Measurements from ENCODE around the gene TDRD10.

TDRD10 gene, protein sequence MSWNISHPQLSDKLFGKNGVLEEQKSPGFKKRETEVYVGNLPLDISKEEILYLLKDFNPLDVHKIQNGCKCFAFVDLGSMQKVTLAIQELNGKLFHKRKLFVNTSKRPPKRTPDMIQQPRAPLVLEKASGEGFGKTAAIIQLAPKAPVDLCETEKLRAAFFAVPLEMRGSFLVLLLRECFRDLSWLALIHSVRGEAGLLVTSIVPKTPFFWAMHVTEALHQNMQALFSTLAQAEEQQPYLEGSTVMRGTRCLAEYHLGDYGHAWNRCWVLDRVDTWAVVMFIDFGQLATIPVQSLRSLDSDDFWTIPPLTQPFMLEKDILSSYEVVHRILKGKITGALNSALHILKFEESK

DNA sequence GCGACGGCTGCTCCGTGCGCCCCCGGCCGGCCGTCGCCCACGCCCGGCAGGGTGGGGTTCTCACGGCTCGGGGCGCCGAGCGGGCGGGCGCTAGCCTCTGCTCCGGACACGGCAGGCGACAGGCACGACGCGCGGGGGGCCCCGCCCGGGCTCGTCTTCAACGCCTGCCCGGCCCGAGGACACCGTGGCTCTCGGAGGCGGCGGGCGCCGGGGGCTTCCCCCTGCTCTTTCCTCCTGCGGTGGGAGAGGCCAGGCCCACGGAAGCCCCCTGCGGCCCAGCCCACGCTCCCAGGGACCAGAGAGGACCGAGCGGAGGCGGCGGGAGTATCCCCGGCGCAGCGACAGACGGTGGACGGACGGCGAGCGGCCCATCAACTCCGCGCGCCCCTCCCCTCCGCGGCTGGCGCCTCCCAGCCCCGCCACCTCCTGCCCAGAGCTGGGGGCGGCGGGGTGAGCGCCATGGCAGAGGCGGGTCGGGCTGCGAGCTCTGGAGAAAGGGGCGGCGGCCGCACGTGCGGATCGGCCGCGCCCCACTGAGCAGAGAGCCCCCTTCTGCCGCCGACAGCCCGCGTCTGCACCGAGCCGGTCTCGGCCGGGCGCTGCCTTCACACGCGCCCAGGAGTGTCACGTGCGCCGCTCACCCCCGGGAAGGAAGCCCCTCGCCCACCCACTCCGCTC, at the start of gene TDRD10, which contains the start of gene SHE:
TDRD10 (plus strand) TSS at position 154 of the 678 bp plus-strand sequence. CDS start 4,685 bp downstream, outside the sequence.
SHE (minus strand) TSS at position 347 of the 678 bp plus-strand sequence. CDS start 386 bp downstream, outside the sequence.
- no peak for DNase-seq (ENCODE audit: low read depth)

DNA sequence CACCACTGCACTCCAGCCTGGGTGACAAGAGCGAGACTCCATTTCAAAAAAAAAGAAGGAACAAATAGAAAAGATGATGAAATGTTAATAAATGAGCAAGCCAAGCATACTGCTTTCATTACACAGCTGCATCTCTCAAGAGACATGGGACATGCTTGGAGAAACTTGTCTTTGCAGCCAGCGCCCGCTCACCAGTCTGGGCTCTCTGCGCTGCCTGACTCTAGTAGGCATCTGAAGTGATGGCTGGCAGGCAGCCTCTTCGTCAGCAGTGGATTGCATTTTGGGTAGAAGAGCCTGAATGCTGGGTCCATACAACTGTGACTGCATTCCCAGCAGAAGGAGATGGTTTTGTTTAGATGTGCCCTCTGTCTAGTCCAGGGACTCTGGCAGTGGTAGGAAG, 48.9 kb upstream of the TDRD10 start:
- no peak for DNase-seq (ENCODE audit: low read depth)

DNA sequence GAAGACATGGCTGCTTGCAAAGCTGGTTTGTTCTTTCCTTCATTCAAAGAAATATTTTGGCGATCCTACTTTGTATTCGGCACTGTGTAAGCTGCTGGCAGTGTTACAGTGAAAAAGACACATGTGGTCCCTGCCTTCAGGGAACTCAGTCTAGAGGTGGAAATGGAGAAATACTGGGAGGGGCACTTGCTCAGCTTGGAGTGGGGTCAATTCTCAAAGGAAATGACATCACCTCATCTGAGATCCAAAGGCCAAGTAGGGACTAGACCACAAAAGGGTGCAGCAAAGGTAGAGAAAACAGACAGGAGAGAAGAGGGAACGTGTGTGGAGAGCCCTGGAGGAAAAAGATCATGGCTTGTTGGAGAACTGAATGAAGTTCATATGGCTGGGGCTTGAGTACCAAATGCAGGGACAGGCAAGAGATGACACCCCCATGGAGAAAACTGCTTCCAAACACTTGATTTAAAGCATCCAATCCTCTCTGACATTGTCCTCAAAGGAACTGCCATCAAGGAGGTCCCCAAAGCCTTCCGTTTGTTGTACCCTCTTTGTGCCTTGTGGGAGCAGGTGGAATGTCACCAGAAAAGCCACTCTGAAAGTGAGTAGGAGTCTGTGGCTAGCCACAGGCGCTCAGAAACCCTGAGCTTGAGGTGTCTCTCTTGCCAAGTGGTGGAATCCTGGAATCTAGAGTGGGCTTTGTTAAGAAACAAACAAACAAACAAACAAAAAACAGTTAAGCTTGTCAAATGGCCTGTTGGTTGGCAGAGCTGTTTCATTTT, 48.3 kb upstream of the TDRD10 start:
- DNase-seq (ENCODE audit: low read depth): no peak

DNA sequence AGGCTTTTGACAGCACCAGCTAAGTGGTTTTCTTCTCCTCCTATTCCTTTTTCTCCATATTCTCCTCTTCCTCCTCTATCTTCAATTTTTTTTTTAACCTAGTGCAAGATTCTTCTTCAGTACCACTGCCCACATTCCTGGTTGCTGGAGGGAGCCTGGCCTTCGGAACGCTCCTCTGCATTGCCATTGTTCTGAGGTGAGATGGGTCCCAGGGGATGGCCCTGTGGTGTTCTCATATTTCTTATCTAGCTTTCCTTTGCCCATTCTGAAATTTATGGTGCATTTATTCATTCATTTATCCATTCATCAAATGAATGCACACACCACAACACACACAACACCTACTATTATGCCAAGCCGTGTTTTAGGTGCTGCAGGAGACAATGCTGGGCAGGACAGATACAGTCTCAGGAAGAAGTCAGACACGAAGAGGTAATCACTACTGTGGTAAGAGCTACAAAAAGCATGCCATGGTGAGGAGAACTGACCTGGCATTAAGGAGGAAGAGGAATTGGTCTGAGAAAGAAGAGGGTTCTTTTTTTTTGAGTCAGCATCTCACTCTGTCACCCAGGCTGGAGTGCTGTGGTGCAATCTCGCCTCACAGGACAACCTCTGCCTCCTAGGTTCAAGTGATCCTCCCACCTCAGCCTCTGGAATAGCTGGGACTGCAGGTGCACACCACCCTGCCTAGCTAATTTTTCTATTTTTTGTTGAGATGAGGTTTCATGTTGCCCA, 47.5 kb upstream of the TDRD10 start:
- DNase-seq (ENCODE audit: low read depth): no peak

DNA sequence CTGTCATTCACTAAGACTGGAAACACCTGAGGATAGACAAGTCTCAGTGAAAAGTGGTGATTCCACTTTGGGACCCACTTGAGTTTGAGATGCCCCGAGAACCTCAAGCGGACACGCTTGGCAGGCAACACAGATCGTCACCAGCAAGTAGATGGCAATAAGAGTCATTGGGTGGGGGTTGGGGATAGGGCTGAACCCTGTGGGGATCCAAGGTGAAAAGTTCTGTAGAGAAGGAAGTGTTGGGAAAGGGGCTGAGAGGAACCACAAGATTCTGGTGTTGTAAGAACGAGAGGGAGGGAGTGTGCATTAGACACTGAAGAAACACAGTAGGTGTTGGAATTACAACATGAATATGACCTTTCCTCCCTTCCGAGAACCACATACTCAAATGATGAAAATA, 45.4 kb upstream of the TDRD10 start:
- DNase-seq (ENCODE audit: low read depth): no peak

DNA sequence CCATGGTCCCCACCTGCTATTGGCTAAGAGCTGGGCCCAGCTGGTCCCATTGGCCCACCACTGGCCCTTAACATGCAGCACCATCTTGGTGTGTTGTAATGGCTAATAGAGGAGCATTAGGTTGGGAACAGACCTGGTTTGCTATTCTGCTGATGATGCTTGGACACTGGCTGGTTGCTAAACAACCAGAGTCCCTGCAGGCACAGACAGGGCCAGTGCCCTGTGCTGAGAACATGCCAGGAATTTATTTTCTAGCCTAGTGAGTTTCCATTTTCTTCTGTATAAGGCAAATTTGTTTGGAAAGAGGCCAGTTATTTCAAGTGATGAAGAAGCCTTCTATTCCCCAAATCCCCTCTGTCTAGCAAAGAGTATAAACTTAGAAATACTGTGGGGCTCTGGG, 42.9 kb upstream of the TDRD10 start:
- DNase-seq (ENCODE audit: low read depth): no peak

DNA sequence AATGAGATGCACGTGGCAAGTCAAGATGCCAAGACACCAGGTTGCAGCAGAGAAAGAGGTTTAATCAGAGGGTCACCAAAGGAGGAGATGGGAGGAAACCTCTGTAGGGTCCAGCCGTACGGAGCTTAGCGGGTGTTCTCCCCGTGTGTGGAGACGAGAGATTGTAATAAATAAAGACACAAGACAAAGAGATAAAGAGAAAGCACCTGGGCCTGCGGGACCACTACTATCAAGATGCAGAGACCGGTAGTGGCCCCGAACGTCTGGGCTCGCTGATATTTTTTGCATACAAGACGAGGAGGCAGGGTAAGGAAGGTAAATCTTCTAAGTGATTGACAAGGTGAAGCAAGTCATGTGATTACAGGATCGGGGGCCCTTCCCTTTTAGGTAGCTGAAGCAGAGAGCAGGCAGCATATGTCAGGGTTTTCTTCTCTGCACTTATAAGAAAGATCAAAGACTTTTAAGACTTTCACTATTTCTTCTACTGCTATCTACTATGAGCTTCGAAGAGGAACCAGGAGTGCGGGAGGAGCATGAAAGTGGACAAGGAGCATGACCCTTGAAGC, 41.2 kb upstream of the TDRD10 start:
- DNase-seq (ENCODE audit: low read depth): no peak

DNA sequence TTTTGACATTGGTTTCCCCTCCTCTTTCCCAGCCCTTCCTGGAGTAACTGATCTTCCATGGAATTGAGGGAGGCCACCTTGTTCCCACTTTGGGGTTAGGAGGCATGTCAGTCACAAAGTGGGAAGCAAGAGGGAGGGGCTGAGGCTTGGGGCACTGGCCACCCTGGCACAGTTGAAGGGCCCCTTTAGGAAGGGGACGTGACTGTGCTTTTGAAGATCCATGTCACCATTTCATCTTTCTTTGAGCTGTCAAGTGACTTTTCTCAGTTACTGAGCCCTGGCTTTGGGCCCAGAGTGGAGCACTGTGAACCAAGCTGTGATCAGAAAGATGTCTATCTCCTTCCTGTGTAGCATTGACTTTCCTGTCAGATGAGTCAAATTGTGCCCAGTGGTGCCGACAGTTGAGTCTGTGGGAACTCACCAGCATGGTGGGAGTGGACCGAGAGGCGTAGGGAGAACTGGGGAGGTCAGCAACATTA, 38.5 kb upstream of the TDRD10 start:
- no peak for DNase-seq (ENCODE audit: low read depth)

DNA sequence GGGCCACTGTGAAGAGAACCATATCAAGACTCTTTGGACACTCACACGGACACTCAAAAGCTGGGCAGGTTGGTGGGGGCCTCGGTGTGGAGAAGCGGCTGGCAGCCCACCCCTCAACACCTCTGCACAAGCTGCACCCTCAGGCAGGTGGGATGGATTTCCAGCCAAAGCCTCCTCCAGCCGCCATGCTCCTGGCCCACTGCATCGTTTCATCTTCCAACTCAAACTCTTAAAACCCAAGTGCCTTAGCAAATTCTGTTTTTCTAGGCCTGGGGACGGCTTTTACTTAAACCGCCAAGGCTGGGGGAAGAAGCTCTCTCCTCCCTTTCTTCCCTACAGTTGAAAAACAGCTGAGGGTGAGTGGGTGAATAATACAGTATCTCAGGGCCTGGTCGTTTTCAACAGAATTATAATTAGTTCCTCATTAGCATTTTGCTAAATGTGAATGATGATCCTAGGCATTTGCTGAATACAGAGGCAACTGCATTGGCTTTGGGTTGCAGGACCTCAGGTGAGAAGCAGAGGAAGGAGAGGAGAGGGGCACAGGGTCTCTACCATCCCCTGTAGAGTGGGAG, 36.3 kb upstream of the TDRD10 start:
- DNase-seq (ENCODE audit: low read depth): no peak

DNA sequence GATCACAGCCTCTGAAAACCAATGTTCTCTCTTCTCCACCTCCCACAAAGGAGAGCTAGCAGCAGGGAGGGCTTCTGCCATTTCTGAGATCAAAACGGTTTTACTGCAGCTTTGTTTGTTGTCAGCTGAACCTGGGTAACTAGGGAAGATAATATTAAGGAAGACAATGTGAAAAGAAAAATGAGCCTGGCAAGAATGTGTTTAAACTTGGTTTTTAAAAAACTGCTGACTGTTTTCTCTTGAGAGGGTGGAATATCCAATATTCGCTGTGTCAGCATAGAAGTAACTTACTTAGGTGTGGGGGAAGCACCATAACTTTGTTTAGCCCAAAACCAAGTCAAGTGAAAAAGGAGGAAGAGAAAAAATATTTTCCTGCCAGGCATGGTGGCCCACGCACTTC, 35.8 kb upstream of the TDRD10 start:
- no peak for DNase-seq (ENCODE audit: low read depth)

DNA sequence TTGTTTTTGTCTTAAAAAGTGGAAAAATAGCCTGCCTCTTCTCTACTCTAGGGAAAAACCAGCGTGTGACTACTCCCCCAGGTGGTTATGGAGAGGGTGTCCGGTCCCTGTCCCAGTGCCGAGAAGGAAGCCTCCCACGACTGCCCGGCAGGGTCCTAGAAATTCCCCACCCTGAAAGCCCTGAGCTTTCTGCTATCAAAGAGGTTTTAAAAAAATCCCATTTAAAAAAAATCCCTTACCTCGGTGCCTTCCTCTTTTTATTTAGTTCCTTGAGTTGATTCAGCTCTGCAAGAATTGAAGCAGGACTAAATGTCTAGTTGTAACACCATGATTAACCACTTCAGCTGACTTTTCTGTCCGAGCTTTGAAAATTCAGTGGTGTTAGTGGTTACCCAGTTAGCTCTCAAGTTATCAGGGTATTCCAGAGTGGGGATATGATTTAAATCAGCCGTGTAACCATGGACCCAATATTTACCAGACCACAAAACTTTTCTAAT, 35.0 kb upstream of the TDRD10 start:
- DNase-seq (ENCODE audit: low read depth): no peak

DNA sequence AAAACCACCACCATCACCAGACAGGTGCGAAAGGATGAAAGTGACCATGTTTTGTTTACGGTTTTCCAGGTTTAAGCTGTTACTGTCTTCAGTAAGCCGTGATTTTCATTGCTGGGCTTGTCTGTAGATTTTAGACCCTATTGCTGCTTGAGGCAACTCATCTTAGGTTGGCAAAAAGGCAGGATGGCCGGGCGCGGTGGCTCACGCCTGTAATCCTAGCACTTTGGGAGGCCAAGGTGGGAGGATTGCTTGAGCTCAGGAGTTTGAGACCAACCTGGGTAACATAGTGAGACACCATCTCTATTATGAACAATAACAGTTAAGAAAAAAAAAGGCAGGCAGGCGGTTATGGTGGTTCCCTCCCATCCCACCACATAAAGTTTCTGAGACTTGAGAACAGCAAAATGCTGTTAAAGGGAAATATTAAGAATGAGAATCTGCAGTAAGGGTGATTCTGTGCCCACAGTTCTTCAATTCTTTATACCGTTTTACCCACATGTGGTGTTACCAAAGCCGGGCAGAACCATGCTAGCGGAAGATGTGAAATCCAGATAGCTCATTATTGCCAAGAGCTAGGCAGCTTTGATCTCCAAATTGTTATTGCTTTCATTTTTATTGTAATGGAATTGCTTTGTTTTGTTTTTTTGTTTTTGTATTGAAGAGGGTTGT, 34.5 kb upstream of the TDRD10 start:
- no peak for DNase-seq (ENCODE audit: low read depth)

DNA sequence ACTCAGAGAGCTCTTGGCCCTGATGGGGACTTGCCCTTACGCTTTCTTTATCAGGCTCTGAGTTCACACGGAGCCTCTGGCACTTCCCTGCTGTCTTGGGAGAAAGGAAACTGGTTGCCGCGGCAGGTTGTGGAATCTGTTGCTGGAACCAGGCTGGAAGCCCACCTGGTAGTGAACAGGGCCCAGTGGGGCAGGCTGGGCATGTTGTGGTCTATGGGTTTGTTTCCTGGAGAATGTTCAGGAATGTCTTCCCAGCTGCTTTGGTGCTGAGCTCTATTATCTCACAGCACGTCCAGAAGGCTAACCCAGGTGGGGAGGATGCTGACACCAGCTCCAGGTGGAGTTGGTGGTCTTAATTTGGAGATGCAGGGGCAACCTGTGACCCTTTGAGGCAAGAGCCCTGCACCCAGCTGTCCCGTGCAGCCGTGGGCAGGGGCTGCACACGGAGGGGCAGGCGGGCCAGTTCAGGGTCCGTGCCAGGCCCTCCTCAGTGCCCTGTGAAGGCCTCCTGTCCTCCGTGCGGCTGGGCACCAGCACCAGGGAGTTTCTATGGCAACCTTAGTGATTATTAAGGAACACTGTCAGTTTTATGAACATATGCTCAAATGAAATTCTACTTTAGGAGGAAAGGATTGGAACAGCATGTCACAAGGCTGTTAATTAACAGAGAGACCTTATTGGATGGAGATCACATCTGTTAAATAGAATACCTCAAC, 33.3 kb upstream of the TDRD10 start:
- DNase-seq (ENCODE audit: low read depth): no peak

DNA sequence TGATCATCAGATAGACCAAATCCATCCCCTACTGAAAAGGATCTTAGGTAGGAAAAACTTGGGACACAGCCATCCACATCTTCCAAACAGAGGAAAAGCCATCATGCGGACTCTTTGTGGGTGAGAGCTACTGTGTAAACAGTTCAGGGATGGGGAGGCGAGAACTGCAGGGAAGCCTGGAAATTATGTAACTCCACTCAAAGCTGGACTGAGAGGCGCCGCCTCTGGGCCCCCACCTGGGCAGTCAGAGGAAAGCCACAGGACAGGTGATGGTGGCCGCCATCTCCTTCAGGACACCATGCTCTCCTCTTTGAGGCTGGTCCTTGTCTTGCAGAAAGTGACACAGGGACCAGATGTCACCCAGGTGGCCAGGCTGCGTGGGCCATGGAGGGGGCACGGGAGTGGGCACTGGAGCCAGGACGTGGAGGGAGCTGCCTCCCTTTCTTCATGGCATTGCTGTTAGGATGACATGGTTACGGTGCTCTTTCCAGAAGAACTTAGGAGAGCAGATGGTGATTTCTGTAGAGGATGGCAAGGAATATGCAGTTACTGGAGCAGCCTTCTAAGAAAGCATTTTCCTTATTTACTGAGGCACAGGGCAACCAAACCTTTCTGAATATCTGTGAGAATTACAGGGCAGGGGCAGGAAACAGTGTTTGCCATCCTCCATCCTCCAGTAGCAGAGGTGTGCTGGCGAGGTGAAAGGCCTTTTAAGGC, 32.0 kb upstream of the TDRD10 start:
- DNase-seq (ENCODE audit: low read depth): no peak

DNA sequence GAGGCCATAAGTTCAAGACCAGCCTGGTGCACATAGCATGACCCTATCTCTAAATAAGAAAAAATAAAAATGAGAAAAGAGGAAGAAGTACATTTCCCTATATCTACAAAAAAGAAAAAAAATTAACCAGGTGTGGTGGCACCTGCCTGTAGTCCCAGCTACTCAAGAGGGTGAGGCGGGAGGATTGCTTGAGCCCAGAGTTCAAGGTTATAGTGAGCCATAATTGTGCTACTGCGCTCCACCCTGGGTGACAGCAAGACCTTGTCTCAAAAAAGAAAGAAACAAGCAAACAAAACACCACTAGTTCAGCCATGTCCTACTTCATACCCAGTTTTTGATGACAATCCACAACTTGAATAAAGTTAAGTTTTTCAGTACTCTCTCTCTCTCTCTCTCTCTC, 30.7 kb upstream of the TDRD10 start:
- DNase-seq (ENCODE audit: low read depth): no peak

DNA sequence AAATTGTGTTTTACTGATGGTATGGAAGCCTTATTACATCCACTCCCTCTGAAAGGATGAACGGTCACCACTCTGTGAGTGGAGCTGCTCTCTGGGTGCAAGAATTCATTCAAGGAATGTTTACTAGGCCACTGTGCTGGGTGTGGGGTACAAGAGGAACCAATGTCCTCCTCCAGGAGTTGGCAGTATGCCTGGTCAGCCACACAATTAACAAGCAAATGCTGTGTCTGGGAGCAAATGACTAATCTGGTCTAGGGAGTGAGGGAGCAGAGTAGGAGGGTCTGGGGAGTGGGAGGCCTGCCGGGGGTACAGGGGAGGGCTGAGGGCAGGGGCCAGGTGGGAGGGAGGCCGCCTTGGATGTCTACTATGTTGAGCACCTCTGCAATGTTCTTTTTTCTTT, 27.2 kb upstream of the TDRD10 start:
- DNase-seq (ENCODE audit: low read depth): no peak

DNA sequence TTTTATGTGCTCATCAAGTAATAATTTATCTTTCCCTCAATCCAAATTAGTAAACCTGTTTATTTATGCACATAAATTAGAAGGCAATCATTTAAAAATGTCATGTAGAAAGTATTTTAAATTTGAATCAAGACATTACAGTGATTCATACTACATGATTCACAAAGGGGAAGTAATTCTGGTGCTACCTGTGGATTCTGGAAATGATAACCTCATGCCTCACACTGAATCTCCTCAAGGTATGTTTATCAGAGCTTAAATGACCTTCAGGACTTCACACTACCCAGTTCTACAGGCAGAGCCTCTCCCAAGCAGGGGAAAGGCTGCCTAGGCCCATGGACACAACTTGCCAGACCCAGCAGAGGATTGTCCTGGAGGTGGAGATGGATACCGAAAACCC, 25.2 kb upstream of the TDRD10 start:
- DNase-seq (ENCODE audit: low read depth): no peak

DNA sequence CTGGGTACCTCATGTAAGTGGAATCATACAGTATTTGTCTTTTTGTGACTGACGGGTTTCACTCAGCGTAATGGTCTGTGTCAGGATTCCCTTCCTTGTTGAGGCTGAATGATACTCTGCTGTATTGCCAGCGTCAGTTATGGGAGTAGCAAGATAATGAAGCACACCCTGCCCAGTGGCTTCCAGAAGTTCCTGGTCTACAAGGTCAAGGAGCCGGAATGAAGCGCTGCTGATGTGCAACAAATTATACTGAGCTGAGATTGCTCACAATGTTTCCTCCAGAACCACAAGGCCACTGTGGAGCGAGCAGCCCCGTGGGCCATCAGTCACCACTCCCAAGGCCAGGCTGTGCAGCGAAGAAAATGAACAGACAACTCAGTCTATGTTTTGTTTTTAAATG, 24.0 kb upstream of the TDRD10 start:
- DNase-seq (ENCODE audit: low read depth): no peak

DNA sequence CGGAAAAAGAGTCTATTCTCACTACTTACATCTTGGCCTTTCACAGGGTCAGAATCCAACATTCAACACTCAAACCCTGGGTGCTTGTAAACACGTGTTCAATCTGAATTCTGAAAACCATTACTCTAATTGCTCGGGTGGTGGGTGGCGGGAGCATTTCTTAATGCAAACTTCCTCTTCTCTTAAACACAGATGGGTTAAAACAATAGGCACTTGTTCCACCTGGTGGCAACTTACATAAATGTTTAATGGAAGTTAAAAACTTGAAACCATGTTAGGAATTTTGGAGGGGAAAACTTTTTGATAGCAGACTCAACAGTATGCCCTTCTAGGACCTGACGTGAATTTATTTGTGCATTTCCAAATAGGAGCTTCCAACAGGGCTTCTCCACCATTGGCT, 23.4 kb upstream of the TDRD10 start:
- no peak for DNase-seq (ENCODE audit: low read depth)

All from stimulated activated CD8-positive, alpha-beta memory T cell treated with anti-CD3 and anti-CD28 coated beads, Interleukin-15, amount 100 ng/mL, for 24 hours (primary cell).